Measurements from ENCODE around the gene OXLD1. TPM values are rescaled to one million over a fixed set of nuclear protein-coding genes. Genes with fewer than 3 reads are reported as not detected.
A peak's percentile ranks its signal among the peaks of the same experiment; 100 is the strongest.

The OXLD1 gene
- total RNA-seq, 2 donors from 2014 or later, result 19.3 to 19.6 TPM

GRCh38 chr17:81683584-81684441 is 17.4 kb upstream of the OXLD1 start, which contains the start of the genes ARL16 and HGS:
Gene ARL16 (minus strand): TSS chr17:81683797. CDS start chr17:81683753, 44 bp downstream.
Gene HGS (plus strand): TSS chr17:81684011. CDS start chr17:81684067, 56 bp downstream.
- Histone ChIP-seq H3K27me3 (no peaks in the 10 kb centered on the region), H3K4me1 (peaks cover 0 to 39% of the 10 kb centered on the region in 2 donors), H3K27ac (peak within 1 kb of the TSS; percentile 78 to 79), H3K4me3 (peak within 1 kb of the TSS; percentile 97 to 98), H3K9me3 (no peaks in the 10 kb centered on the region), H3K36me3 (peaks cover 35% of the 10 kb centered on the region)
- peak; percentile 99 for DNase-seq (ENCODE audit: low spot score)
- TF ChIP-seq, protein P1, sequence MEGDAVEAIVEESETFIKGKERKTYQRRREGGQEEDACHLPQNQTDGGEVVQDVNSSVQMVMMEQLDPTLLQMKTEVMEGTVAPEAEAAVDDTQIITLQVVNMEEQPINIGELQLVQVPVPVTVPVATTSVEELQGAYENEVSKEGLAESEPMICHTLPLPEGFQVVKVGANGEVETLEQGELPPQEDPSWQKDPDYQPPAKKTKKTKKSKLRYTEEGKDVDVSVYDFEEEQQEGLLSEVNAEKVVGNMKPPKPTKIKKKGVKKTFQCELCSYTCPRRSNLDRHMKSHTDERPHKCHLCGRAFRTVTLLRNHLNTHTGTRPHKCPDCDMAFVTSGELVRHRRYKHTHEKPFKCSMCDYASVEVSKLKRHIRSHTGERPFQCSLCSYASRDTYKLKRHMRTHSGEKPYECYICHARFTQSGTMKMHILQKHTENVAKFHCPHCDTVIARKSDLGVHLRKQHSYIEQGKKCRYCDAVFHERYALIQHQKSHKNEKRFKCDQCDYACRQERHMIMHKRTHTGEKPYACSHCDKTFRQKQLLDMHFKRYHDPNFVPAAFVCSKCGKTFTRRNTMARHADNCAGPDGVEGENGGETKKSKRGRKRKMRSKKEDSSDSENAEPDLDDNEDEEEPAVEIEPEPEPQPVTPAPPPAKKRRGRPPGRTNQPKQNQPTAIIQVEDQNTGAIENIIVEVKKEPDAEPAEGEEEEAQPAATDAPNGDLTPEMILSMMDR (IDR thresholded peaks at IDR 0.05), result no peak

DNA sequence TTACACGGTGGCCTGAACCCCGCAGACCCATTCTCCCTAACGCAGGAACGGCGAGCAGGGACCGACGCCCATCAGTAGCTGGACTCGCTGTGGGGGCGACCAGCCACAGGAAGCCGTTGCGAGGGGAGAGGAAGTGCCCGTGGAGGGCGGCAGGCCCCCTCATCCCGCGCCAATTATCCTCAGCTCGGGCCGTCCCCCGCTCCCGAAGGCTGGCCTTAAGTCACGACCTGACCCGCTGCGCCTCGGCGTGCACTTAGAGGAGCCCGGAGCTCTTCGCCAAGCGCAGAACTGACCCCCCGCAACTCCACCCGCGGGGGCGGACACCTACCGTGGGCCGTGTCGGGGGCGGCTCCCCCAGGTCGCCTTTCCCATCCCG is 16.8 kb upstream of the OXLD1 start:
- Histone ChIP-seq H3K4me1 (peaks cover 0 to 39% of the 10 kb centered on the region in 2 donors), H3K27ac (peak overlapping the region; percentile 78 to 79), H3K4me3 (peak overlapping the region; percentile 97 to 98), H3K27me3 (no peaks in the 10 kb centered on the region), H3K9me3 (no peaks in the 10 kb centered on the region), H3K36me3 (peaks cover 29% of the 10 kb centered on the region)
- TF ChIP-seq, protein P1 (IDR thresholded peaks at IDR 0.05), result no peak
- DNase-seq (ENCODE audit: low spot score), result no peak

GRCh38 chr17:81682565-81683207 is 16.3 kb upstream of the OXLD1 start:
- DNase-seq (ENCODE audit: low spot score), result no peak
- no peaks in the 10 kb centered on the region for H3K9me3 ChIP-seq
- H3K27ac ChIP-seq, result peak overlapping the region; percentile 78 to 79
- peak overlapping the region; percentile 97 to 98 for H3K4me3 ChIP-seq
- no peaks in the 10 kb centered on the region for H3K27me3 ChIP-seq
- TF ChIP-seq, protein P1 (IDR thresholded peaks at IDR 0.05), result no peak
- H3K4me1 ChIP-seq, result peaks cover 0 to 39% of the 10 kb centered on the region in 2 donors
- peaks cover 24% of the 10 kb centered on the region for H3K36me3 ChIP-seq

DNA sequence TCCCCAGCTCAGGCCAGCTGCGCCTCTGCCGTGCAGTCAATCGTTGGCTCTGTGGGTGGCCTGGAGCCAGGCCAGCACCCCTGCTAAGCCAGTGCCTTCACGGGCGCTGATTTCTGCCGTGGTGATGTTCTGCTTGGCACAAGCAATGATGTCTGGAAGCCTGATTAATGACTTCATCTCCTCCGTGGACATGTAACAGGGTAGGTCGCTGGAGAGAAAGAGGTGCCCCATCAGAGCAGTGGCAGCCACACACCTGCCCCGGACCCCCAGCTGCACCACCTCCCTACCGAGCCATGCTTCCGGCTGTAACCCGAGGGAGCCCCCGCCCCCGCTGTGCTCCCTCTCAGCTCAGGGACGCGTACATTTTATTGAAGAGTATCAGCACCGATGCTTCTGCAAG is 15.3 kb upstream of the OXLD1 start:
- no peak overlapping the region for H3K27ac ChIP-seq
- H3K4me1 ChIP-seq, result peaks cover 0 to 39% of the 10 kb centered on the region in 2 donors
- TF ChIP-seq, protein P1 (IDR thresholded peaks at IDR 0.05), result no peak
- no peak overlapping the region for H3K4me3 ChIP-seq
- H3K36me3 ChIP-seq, result peaks cover 14% of the 10 kb centered on the region
- H3K27me3 ChIP-seq, result no peaks in the 10 kb centered on the region
- no peak for DNase-seq (ENCODE audit: low spot score)
- H3K9me3 ChIP-seq, result no peaks in the 10 kb centered on the region

DNA sequence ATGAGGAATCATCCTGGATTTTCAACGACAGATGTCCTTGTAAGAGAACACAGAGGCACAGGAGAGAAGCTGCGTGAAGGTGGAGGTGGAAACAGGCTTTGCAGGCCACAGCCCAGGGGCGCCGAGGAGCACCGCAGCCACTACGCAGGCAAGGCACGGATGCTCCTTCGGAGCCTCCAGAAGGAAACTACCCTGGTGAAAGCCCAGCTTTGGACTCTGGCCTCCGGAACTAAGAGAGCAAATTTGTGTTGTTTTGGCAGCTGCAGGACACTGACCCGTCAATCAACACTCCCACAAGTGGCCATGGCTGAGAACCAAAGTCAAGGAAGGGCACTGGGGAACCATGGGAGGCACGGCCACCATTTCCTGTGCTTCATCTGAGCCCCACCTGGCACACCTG is 13.7 kb upstream of the OXLD1 start:
- Histone ChIP-seq H3K27ac (peak overlapping the region in 1 of 2 donors; percentile 24), H3K27me3 (no peaks in the 10 kb centered on the region), H3K36me3 (no peaks in the 10 kb centered on the region), H3K4me1 (peaks cover 0 to 35% of the 10 kb centered on the region in 2 donors), H3K9me3 (no peaks in the 10 kb centered on the region), H3K4me3 (no peak overlapping the region)
- TF ChIP-seq, protein P1 (IDR thresholded peaks at IDR 0.05), result no peak
- DNase-seq (ENCODE audit: low spot score), result no peak
